ENCODE results near the gene ARMC2. TPM values are rescaled to one million over a fixed set of nuclear protein-coding genes. Genes with fewer than 3 reads are reported as not detected.

The ARMC2 gene
- total and polyA plus RNA-seq, 2 experiments from 2014 or later: 2.7 to 4.4 TPM

DNA sequence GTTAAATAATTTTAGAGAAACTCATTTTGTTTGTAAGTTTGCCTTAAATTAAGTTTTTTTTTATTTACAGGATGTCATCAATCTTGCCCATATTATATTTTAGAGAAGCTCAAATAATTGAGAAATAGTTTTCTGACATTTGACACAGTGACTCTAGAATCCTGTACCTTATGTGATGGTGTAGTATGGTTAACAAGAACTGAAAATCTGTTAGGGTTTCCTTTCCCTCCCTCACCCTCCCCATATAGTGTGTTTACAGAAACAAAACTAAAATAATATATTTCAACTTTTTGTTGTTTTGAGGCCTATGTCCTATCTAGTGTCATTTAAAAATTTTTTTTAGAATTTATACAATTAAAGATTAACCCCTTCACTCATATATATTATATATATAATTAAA, 154.7 kb downstream of the ARMC2 start (continued):
- TF ChIP-seq, protein P1, sequence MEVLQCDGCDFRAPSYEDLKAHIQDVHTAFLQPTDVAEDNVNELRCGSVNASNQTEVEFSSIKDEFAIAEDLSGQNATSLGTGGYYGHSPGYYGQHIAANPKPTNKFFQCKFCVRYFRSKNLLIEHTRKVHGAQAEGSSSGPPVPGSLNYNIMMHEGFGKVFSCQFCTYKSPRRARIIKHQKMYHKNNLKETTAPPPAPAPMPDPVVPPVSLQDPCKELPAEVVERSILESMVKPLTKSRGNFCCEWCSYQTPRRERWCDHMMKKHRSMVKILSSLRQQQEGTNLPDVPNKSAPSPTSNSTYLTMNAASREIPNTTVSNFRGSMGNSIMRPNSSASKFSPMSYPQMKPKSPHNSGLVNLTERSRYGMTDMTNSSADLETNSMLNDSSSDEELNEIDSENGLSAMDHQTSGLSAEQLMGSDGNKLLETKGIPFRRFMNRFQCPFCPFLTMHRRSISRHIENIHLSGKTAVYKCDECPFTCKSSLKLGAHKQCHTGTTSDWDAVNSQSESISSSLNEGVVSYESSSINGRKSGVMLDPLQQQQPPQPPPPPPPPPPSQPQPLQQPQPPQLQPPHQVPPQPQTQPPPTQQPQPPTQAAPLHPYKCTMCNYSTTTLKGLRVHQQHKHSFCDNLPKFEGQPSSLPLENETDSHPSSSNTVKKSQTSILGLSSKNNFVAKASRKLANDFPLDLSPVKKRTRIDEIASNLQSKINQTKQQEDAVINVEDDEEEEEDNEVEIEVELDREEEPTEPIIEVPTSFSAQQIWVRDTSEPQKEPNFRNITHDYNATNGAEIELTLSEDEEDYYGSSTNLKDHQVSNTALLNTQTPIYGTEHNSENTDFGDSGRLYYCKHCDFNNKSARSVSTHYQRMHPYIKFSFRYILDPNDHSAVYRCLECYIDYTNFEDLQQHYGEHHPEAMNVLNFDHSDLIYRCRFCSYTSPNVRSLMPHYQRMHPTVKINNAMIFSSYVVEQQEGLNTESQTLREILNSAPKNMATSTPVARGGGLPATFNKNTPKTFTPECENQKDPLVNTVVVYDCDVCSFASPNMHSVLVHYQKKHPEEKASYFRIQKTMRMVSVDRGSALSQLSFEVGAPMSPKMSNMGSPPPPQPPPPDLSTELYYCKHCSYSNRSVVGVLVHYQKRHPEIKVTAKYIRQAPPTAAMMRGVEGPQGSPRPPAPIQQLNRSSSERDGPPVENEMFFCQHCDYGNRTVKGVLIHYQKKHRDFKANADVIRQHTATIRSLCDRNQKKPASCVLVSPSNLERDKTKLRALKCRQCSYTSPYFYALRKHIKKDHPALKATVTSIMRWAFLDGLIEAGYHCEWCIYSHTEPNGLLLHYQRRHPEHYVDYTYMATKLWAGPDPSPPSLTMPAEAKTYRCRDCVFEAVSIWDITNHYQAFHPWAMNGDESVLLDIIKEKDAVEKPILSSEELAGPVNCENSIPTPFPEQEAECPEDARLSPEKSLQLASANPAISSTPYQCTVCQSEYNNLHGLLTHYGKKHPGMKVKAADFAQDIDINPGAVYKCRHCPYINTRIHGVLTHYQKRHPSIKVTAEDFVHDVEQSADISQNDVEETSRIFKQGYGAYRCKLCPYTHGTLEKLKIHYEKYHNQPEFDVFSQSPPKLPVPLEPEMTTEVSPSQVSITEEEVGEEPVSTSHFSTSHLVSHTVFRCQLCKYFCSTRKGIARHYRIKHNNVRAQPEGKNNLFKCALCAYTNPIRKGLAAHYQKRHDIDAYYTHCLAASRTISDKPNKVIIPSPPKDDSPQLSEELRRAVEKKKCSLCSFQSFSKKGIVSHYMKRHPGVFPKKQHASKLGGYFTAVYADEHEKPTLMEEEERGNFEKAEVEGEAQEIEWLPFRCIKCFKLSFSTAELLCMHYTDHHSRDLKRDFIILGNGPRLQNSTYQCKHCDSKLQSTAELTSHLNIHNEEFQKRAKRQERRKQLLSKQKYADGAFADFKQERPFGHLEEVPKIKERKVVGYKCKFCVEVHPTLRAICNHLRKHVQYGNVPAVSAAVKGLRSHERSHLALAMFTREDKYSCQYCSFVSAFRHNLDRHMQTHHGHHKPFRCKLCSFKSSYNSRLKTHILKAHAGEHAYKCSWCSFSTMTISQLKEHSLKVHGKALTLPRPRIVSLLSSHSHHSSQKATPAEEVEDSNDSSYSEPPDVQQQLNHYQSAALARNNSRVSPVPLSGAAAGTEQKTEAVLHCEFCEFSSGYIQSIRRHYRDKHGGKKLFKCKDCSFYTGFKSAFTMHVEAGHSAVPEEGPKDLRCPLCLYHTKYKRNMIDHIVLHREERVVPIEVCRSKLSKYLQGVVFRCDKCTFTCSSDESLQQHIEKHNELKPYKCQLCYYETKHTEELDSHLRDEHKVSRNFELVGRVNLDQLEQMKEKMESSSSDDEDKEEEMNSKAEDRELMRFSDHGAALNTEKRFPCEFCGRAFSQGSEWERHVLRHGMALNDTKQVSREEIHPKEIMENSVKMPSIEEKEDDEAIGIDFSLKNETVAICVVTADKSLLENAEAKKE (CRISPR knock-in tag; IDR thresholded peaks at IDR 0.05): no peak

DNA sequence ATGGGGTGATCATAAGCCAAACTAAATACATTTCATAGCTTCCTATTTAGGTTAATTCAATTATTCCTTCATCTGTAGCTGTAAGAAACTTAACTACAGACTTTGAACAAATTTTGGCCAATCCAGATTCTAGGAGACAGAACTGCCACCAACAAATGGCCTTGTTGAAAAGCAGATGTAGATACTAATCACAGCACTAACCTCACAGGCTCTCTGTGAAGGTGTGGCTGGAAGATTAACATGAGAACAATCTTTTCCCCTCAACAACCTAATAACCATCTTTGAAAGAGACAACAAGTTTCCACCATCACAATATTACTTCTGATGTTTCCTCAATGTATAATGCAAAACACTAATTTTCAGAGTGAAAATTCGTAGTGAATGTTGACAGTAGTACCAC, 158.6 kb downstream of the ARMC2 start:
- Mint-ChIP-seq H3K27ac (no peak overlapping the region), H3K4me3 (peak overlapping the region; percentile 34; the same call in 2 of the 3 replicates)
- peak overlapping the region; percentile 87 for H3K4me2 ChIP-seq

More for the DNA sequence above, 158.6 kb downstream of the ARMC2 start:
- Mint-ChIP-seq H3K27me3 (ENCODE audit: insufficient read depth, low read depth, poor library complexity) (no peaks in the 10 kb centered on the region), H3K36me3 (ENCODE audit: low read depth) (no peaks in the 10 kb centered on the region), H3K9me3 (no peaks in the 10 kb centered on the region), H3K4me1 (peaks cover 18% of the 10 kb centered on the region)
- H4K20me1 ChIP-seq (replicated peaks; ENCODE audit: insufficient read depth): no peaks in the 10 kb centered on the region; the same call in 1 of the 2 replicates
- no peak for DNase-seq (ENCODE audit: low spot score)
- TF ChIP-seq, protein P2, sequence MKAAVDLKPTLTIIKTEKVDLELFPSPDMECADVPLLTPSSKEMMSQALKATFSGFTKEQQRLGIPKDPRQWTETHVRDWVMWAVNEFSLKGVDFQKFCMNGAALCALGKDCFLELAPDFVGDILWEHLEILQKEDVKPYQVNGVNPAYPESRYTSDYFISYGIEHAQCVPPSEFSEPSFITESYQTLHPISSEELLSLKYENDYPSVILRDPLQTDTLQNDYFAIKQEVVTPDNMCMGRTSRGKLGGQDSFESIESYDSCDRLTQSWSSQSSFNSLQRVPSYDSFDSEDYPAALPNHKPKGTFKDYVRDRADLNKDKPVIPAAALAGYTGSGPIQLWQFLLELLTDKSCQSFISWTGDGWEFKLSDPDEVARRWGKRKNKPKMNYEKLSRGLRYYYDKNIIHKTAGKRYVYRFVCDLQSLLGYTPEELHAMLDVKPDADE (IDR thresholded peaks at IDR 0.05): no peak
- TF ChIP-seq JUNB (IDR thresholded peaks at IDR 0.05; ENCODE audit: unreplicated experiment) (no peak), ZNF114 (CRISPR knock-in tag; IDR thresholded peaks at IDR 0.05) (no peak), STAT1 (IDR thresholded peaks at IDR 0.05; ENCODE audit: unreplicated experiment) (no peak), NANOG (IDR thresholded peaks at IDR 0.05; ENCODE audit: borderline replicate concordance) (no peak), EZH2phosphoT487 (IDR thresholded peaks at IDR 0.05; ENCODE audit: unreplicated experiment) (no peak), POLR2AphosphoS5 (IDR thresholded peaks at IDR 0.05; ENCODE audit: low read depth) (no peak), CREB1 (CRISPR knock-in tag; IDR thresholded peaks at IDR 0.05; ENCODE audit: low read depth) (no peak)
- TF ChIP-seq, protein P3, sequence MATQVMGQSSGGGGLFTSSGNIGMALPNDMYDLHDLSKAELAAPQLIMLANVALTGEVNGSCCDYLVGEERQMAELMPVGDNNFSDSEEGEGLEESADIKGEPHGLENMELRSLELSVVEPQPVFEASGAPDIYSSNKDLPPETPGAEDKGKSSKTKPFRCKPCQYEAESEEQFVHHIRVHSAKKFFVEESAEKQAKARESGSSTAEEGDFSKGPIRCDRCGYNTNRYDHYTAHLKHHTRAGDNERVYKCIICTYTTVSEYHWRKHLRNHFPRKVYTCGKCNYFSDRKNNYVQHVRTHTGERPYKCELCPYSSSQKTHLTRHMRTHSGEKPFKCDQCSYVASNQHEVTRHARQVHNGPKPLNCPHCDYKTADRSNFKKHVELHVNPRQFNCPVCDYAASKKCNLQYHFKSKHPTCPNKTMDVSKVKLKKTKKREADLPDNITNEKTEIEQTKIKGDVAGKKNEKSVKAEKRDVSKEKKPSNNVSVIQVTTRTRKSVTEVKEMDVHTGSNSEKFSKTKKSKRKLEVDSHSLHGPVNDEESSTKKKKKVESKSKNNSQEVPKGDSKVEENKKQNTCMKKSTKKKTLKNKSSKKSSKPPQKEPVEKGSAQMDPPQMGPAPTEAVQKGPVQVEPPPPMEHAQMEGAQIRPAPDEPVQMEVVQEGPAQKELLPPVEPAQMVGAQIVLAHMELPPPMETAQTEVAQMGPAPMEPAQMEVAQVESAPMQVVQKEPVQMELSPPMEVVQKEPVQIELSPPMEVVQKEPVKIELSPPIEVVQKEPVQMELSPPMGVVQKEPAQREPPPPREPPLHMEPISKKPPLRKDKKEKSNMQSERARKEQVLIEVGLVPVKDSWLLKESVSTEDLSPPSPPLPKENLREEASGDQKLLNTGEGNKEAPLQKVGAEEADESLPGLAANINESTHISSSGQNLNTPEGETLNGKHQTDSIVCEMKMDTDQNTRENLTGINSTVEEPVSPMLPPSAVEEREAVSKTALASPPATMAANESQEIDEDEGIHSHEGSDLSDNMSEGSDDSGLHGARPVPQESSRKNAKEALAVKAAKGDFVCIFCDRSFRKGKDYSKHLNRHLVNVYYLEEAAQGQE (IDR thresholded peaks at IDR 0.05; ENCODE audit: unreplicated experiment): no peak
- TF ChIP-seq, protein P4, sequence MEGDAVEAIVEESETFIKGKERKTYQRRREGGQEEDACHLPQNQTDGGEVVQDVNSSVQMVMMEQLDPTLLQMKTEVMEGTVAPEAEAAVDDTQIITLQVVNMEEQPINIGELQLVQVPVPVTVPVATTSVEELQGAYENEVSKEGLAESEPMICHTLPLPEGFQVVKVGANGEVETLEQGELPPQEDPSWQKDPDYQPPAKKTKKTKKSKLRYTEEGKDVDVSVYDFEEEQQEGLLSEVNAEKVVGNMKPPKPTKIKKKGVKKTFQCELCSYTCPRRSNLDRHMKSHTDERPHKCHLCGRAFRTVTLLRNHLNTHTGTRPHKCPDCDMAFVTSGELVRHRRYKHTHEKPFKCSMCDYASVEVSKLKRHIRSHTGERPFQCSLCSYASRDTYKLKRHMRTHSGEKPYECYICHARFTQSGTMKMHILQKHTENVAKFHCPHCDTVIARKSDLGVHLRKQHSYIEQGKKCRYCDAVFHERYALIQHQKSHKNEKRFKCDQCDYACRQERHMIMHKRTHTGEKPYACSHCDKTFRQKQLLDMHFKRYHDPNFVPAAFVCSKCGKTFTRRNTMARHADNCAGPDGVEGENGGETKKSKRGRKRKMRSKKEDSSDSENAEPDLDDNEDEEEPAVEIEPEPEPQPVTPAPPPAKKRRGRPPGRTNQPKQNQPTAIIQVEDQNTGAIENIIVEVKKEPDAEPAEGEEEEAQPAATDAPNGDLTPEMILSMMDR (conservative IDR thresholded peaks at IDR 0.05; ENCODE audit: low read depth in 2 of 2): no peak
- H3K79me2 ChIP-seq (replicated peaks; ENCODE audit: insufficient read depth): peaks cover 52% of the 10 kb centered on the region
- no peak overlapping the region for H2AFZ ChIP-seq
- no peaks in the 10 kb centered on the region for H3K27me3 ChIP-seq (ENCODE audit: insufficient read depth)
- H3K27ac ChIP-seq (ENCODE audit: low read depth): no peak overlapping the region
- 0 out of 2 replicates have a peak overlapping the region, but pooled peaks have one; percentile 76 for H3K4me3 ChIP-seq
- no peaks in the 10 kb centered on the region for H3K36me3 ChIP-seq (ENCODE audit: insufficient read depth)
- no peaks in the 10 kb centered on the region for H3K9me2 ChIP-seq (ENCODE audit: insufficient read depth)
- peaks cover 22% of the 10 kb centered on the region for H3K4me1 ChIP-seq (ENCODE audit: insufficient read depth)
- no peaks in the 10 kb centered on the region for H3F3A ChIP-seq (replicated peaks; ENCODE audit: low read depth)
- no peak for ATAC-seq

Measured in GM23338 (cell line).